Uterus (tissue), 2 donors: ENCODE results near the gene KRTAP10-10.

ENCODE experiments used
- CTCF ChIP-seq, 4 experiments: fragments of 200-600 bp in 2 of 4; fragments of 450-650 bp in 2 of 4; sonication (generic) in 2 of 4; IDR thresholded peaks; one replicate each; pipeline ENCODE4 v1.5.1; 2016 to 2019; ENCODE audit warnings: antibody characterized with exemption in 4 of 4, mild to moderate bottlenecking in 2 of 4, moderate library complexity in 1 of 4
- POLR2A ChIP-seq, 2 donors: fragments of 450-650 bp; IDR thresholded peaks; one replicate each; pipeline ENCODE4 v1.6.1; 2016; ENCODE audit warnings: antibody characterized with exemption in 2 of 2, mild to moderate bottlenecking in 1 of 2, moderate library complexity in 1 of 2

DNA sequence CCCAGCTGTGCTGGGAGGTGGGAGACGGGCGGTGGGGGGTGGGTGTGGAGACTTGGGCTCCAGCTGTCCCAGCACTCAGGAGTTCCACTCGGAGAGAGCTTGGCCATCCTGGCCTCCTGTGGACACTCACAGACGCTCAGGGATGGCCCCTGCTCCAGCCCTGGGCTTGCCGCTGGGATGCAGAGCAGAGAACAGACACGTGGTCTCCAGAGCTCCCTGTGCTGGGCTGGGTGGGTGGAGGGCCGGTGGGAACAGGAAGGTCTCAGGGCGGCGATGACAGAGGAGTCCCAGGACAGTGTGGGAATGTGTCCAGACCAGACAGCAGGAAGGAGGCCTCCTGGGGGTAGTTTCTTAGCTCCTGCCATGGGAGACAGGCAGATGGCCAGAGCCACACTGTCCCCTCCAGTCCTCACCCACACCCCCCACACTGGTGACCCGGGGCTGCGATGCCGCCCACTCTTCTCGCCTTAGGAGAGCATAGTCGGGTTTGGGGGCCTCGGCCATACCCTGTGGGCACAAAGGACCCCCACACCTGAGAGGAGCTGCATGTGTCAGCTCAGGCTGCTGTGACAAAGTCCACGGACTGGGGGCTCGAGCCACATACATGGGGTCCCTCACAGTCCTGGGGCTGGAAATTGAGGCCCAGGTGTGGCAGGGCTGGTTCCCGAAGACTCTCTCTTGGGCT lies 8.3 kb upstream of the KRTAP10-10 start:
- no peak for TF ChIP-seq CTCF (IDR thresholded peaks at IDR 0.05)
- no peak for TF ChIP-seq POLR2A (IDR thresholded peaks at IDR 0.05)
